ENCODE data around the gene ANO10. TPM values are rescaled to one million over a fixed set of nuclear protein-coding genes. Genes with fewer than 3 reads are reported as not detected.

ANO10 gene
- total RNA-seq, 1 experiment from 2014 or later = 23.7 TPM

- Histone ChIP-seq H3K9ac (ENCODE audit: low read length) (no peak overlapping the region), H3K4me1 (ENCODE audit: insufficient read depth, low read length) (no peaks in the 10 kb centered on the region), H2AFZ (ENCODE audit: low read length) (no peak overlapping the region), H3K36me3 (ENCODE audit: low read depth, low read length) (peaks cover 79% of the 10 kb centered on the region), H3K27ac (ENCODE audit: low read length) (no peak overlapping the region), H3K27me3 (ENCODE audit: low read length) (no peaks in the 10 kb centered on the region), H3K4me2 (ENCODE audit: low read length) (no peak overlapping the region), H3K4me3 (ENCODE audit: low read length) (no peak overlapping the region), H3K79me2 (ENCODE audit: low read length) (peaks cover 20% of the 10 kb centered on the region), H4K20me1 (ENCODE audit: low read length) (no peaks in the 10 kb centered on the region), H3K9me2 (replicated peaks; ENCODE audit: low read length) (no peaks in the 10 kb centered on the region), H3K9me3 (ENCODE audit: low read length) (peaks cover 11% of the 10 kb centered on the region), H3F3A (ENCODE audit: low read length, unreplicated experiment) (peaks cover 4% of the 10 kb centered on the region)
- TF ChIP-seq EZH2phosphoT487 (IDR thresholded peaks at IDR 0.05; ENCODE audit: borderline replicate concordance, low read length) (no peak), CTCF (conservative IDR thresholded peaks at IDR 0.05; ENCODE audit: low read depth, low read length) (no peak), EZH2 (IDR thresholded peaks at IDR 0.05; ENCODE audit: low read length, unreplicated experiment) (no peak)
- DNase-seq (no peak), ATAC-seq (no peak)
- ChIA-PET CTCF (no interaction called here), POLR2A (ENCODE audit: unreplicated experiment) (no interaction called here)
- intact Hi-C loops (cut with micrococcal nuclease) = no loop called here
- BruUV-seq (replicated peaks) = no TSS peak
Measured at GRCh38 chr3:43335799-43336198, 286.0 kb downstream of the ANO10 start.

- Histone ChIP-seq H3K4me2 (ENCODE audit: low read length) (no peak overlapping the region), H3K4me1 (ENCODE audit: insufficient read depth, low read length) (no peaks in the 10 kb centered on the region), H3K9me2 (replicated peaks; ENCODE audit: low read length) (no peaks in the 10 kb centered on the region), H4K20me1 (ENCODE audit: low read length) (no peaks in the 10 kb centered on the region), H3F3A (ENCODE audit: low read length, unreplicated experiment) (peaks cover 4% of the 10 kb centered on the region), H3K79me2 (ENCODE audit: low read length) (peaks cover 29% of the 10 kb centered on the region), H3K27ac (ENCODE audit: low read length) (no peak overlapping the region), H2AFZ (ENCODE audit: low read length) (no peak overlapping the region), H3K4me3 (ENCODE audit: low read length) (no peak overlapping the region), H3K9me3 (ENCODE audit: low read length) (peaks cover 11% of the 10 kb centered on the region), H3K9ac (ENCODE audit: low read length) (no peak overlapping the region), H3K27me3 (ENCODE audit: low read length) (no peaks in the 10 kb centered on the region), H3K36me3 (ENCODE audit: low read depth, low read length) (peaks cover 71% of the 10 kb centered on the region)
- ChIA-PET POLR2A (ENCODE audit: unreplicated experiment) (no interaction called here), CTCF (no interaction called here)
- no peak for ATAC-seq
- TF ChIP-seq CTCF (conservative IDR thresholded peaks at IDR 0.05; ENCODE audit: low read depth, low read length) = no peak
- no peak for TF ChIP-seq EZH2 (IDR thresholded peaks at IDR 0.05; ENCODE audit: low read length, unreplicated experiment)
- no peak for TF ChIP-seq EZH2phosphoT487 (IDR thresholded peaks at IDR 0.05; ENCODE audit: borderline replicate concordance, low read length)
- intact Hi-C loops (cut with micrococcal nuclease) = no loop called here
- no TSS peak for BruUV-seq (replicated peaks)
- DNase-seq = no peak
Measured at GRCh38 chr3:43334976-43335375, 286.8 kb downstream of the ANO10 start.

GRCh38 chr3:43331381-43331780 is 290.4 kb downstream of the ANO10 start:
- H3F3A ChIP-seq (ENCODE audit: low read length, unreplicated experiment) = no peaks in the 10 kb centered on the region
- peaks cover 39% of the 10 kb centered on the region for H3K36me3 ChIP-seq (ENCODE audit: low read depth, low read length)
- H2AFZ ChIP-seq (ENCODE audit: low read length) = no peak overlapping the region
- ATAC-seq = no peak
- H3K4me2 ChIP-seq (ENCODE audit: low read length) = no peak overlapping the region
- H3K4me1 ChIP-seq (ENCODE audit: insufficient read depth, low read length) = no peaks in the 10 kb centered on the region
- H3K9me3 ChIP-seq (ENCODE audit: low read length) = no peaks in the 10 kb centered on the region
- H4K20me1 ChIP-seq (ENCODE audit: low read length) = no peaks in the 10 kb centered on the region
- no peak overlapping the region for H3K4me3 ChIP-seq (ENCODE audit: low read length)
- H3K9ac ChIP-seq (ENCODE audit: low read length) = no peak overlapping the region
- no TSS peak for BruUV-seq (replicated peaks)
- intact Hi-C loops (cut with micrococcal nuclease) = no loop called here
- ChIA-PET CTCF (no interaction called here), POLR2A (ENCODE audit: unreplicated experiment) (no interaction called here)
- H3K79me2 ChIP-seq (ENCODE audit: low read length) = peaks cover 57% of the 10 kb centered on the region
- no peaks in the 10 kb centered on the region for H3K9me2 ChIP-seq (replicated peaks; ENCODE audit: low read length)
- DNase-seq = no peak
- TF ChIP-seq EZH2 (IDR thresholded peaks at IDR 0.05; ENCODE audit: low read length, unreplicated experiment) = no peak
- TF ChIP-seq CTCF (conservative IDR thresholded peaks at IDR 0.05; ENCODE audit: low read depth, low read length) = no peak
- no peak for TF ChIP-seq EZH2phosphoT487 (IDR thresholded peaks at IDR 0.05; ENCODE audit: borderline replicate concordance, low read length)
- no peak overlapping the region for H3K27ac ChIP-seq (ENCODE audit: low read length)
- no peaks in the 10 kb centered on the region for H3K27me3 ChIP-seq (ENCODE audit: low read length)
